GM12875 (cell line): ENCODE data around the gene STARD7.

Experiments used
- H3K4me3 ChIP-seq: one replicate; pipeline ENCODE4 v1.5.1; 2011; ENCODE audit warnings: low read depth, low read length, control low read depth
- CTCF ChIP-seq: IDR thresholded peaks from 2 replicates; pipeline ENCODE4 v1.5.1; 2011; ENCODE audit warnings: low read depth, mild to moderate bottlenecking, control low read depth, inconsistent platforms, low read length, moderate library complexity, borderline replicate concordance; ENCODE audit not compliant: insufficient read depth

The STARD7 gene

GRCh38 chr2:96146153-96146880 is 62.3 kb downstream of the STARD7 start:
- H3K4me3 ChIP-seq = peak overlapping the region; percentile 95
- TF ChIP-seq CTCF = no peak

- no peak for TF ChIP-seq CTCF
- peak overlapping the region; percentile 95 for H3K4me3 ChIP-seq
Observed at GRCh38 chr2:96145848-96146152, 62.8 kb downstream of the STARD7 start.

GRCh38 chr2:96145036-96145847 is 63.4 kb downstream of the STARD7 start, which contains the start of gene DUSP2:
TSS of gene DUSP2 (minus strand) at chr2:96145440. CDS start at chr2:96145354, 86 bp downstream.
- peak within 1 kb of the TSS; percentile 95 for H3K4me3 ChIP-seq
- peak; percentile 5; the same call in 1 of the 2 replicates for TF ChIP-seq CTCF

- H3K4me3 ChIP-seq = peak overlapping the region; percentile 95
- no peak for TF ChIP-seq CTCF
Observed at GRCh38 chr2:96144481-96145035, 64.1 kb downstream of the STARD7 start.

GRCh38 chr2:96143848-96144480 is 64.7 kb downstream of the STARD7 start:
- peak; percentile 63 for TF ChIP-seq CTCF
- peak overlapping the region; percentile 95 for H3K4me3 ChIP-seq

- peak overlapping the region; percentile 95 for H3K4me3 ChIP-seq
Observed at GRCh38 chr2:96143231-96143847, 65.3 kb downstream of the STARD7 start.

More at GRCh38 chr2:96143231-96143847, 65.3 kb downstream of the STARD7 start:
- no peak for TF ChIP-seq CTCF
